A673 (cell line): ENCODE results near the gene PARP15.

Source experiments
- CTCF ChIP-seq: fragments of 300-800, 200-600 bp; sonication (generic); conservative IDR thresholded peaks from 2 replicates; pipeline ENCODE4 v1.5.1; 2017; ENCODE audit warnings: low read depth, mild to moderate bottlenecking, antibody characterized with exemption, low read length, moderate library complexity, mixed read lengths
- EZH2 ChIP-seq: fragments of 200-600 bp; sonication (generic); IDR thresholded peaks from 2 replicates; pipeline ENCODE4 v1.6.1; 2017; ENCODE audit warnings: borderline replicate concordance, low read depth, mild to moderate bottlenecking, mixed read lengths, antibody characterized with exemption, low read length; ENCODE audit not compliant: poor library complexity, severe bottlenecking

GRCh38 chr3:122662505-122662904 lies 85.1 kb downstream of the PARP15 start:
- no peak for TF ChIP-seq CTCF
- TF ChIP-seq EZH2, result no peak
